IMR-90 (cell line): ENCODE results near the gene PUM2. TPM values are rescaled to one million over a fixed set of nuclear protein-coding genes. Genes with fewer than 3 reads are reported as not detected.

Experiments
- ATAC-seq: fragments of 200-7000 bp; cut with Tn5 transposase; 2 replicates; pipeline ENCODE4 v1.9.1; 2020; ENCODE audit warnings: low read depth, mild to moderate bottlenecking, moderate library complexity
- BruUV-seq: library from RNA; stranded (reverse); fragments of 400-500 nt; replicated peaks from 2 replicates; lab custom pipeline; 2021; lab: Mats Ljungman, UMichigan
- CTCF ChIA-PET: fragments of 300-600 bp; formaldehyde crosslinking; extraction: SDS; loops from one replicate; lab custom pipeline; 2021; ENCODE audit warnings: antibody characterized with exemption; lab: Yijun Ruan, JAX
- POLR2A ChIA-PET: fragments of 300-600 bp; sonication (Branson Sonifier 250); formaldehyde crosslinking; loops from one replicate; lab custom pipeline; 2022; ENCODE audit warnings: antibody characterized with exemption; ENCODE audit not compliant: unreplicated experiment; lab: Charles Lee
- DNase-seq: peaks from one replicate; pipeline ENCODE4 v3.0.0; 2013
- H2AFZ ChIP-seq: replicated peaks from 2 replicates; pipeline ENCODE3; 2013; ENCODE audit warnings: low read length, mild to moderate bottlenecking; ENCODE audit not compliant: poor library complexity
- H2AK5ac ChIP-seq: 2 replicates; pipeline ENCODE4 v1.6.1; 2013; ENCODE audit warnings: low read depth, low read length, inconsistent platforms
- H2AK9ac ChIP-seq: replicated peaks from 2 replicates; pipeline ENCODE3; 2013; ENCODE audit warnings: mild to moderate bottlenecking, low read depth, low read length, moderate library complexity; ENCODE audit not compliant: poor library complexity
- H2BK120ac ChIP-seq: 2 replicates; pipeline ENCODE4 v1.6.1; 2013; ENCODE audit warnings: low read depth, low read length, inconsistent platforms
- H2BK15ac ChIP-seq: 3 replicates; pipeline ENCODE4 v1.6.1; 2013; ENCODE audit warnings: low read depth, low read length, inconsistent platforms
- H2BK20ac ChIP-seq: 2 replicates; pipeline ENCODE4 v1.6.1; 2013; ENCODE audit warnings: low read depth, mild to moderate bottlenecking, inconsistent platforms, low read length, moderate library complexity
- H2BK5ac ChIP-seq: 2 replicates; pipeline ENCODE4 v1.6.1; 2013; ENCODE audit warnings: mild to moderate bottlenecking, low read depth, low read length, inconsistent platforms; ENCODE audit not compliant: poor library complexity, severe bottlenecking
- H3K14ac ChIP-seq: replicated peaks from 2 replicates; pipeline ENCODE4 v1.6.1; 2013; ENCODE audit warnings: low read depth, low read length, inconsistent platforms
- H3K18ac ChIP-seq: 2 replicates; pipeline ENCODE4 v1.6.1; 2013; ENCODE audit warnings: low read depth, low read length, control low read depth
- H3K23ac ChIP-seq: 2 replicates; pipeline ENCODE4 v1.6.1; 2013; ENCODE audit warnings: low read depth, low read length, inconsistent platforms
- H3K27ac ChIP-seq: 2 replicates; pipeline ENCODE4 v1.5.1; 2013; ENCODE audit warnings: mild to moderate bottlenecking, control low read depth, low read length; ENCODE audit not compliant: insufficient read depth
- H3K27me3 ChIP-seq: 2 replicates; pipeline ENCODE4 v1.6.1; 2013; ENCODE audit warnings: low read length; ENCODE audit not compliant: control insufficient read depth, insufficient read depth
- H3K36me3 ChIP-seq: 2 replicates; pipeline ENCODE4 v1.6.1; 2013; ENCODE audit warnings: low read length, mixed read lengths; ENCODE audit not compliant: control insufficient read depth, insufficient read depth
- H3K4ac ChIP-seq: 2 replicates; pipeline ENCODE4 v1.6.1; 2013; ENCODE audit warnings: low read depth, low read length, inconsistent platforms
- H3K4me1 ChIP-seq: 2 replicates; pipeline ENCODE4 v1.6.1; 2013; ENCODE audit warnings: low read length, mixed read lengths; ENCODE audit not compliant: control insufficient read depth, insufficient read depth
- H3K4me2 ChIP-seq: 2 replicates; pipeline ENCODE4 v1.6.1; 2013; ENCODE audit warnings: low read depth, mild to moderate bottlenecking, control low read depth, low read length, moderate library complexity
- H3K4me3 ChIP-seq: 2 replicates; pipeline ENCODE4 v1.5.1; 2013; ENCODE audit warnings: low read depth, mild to moderate bottlenecking, control low read depth, low read length, moderate library complexity; ENCODE audit not compliant: insufficient read depth
- H3K56ac ChIP-seq: 2 replicates; pipeline ENCODE4 v1.6.1; 2013; ENCODE audit warnings: low read length, inconsistent platforms; ENCODE audit not compliant: insufficient read depth; ENCODE audit errors: extremely low read depth
- H3K79me1 ChIP-seq, 2 experiments: 2 replicates each; pipeline ENCODE4 v1.6.1; 2013; ENCODE audit warnings: low read length in 2 of 2, inconsistent platforms in 1 of 2, low read depth in 1 of 2
- H3K9ac ChIP-seq: 2 replicates; pipeline ENCODE4 v1.6.1; 2013; ENCODE audit warnings: low read depth, low read length, control low read depth
- H3K9me1 ChIP-seq: 2 replicates; pipeline ENCODE4 v1.6.1; 2013; ENCODE audit warnings: low read length, inconsistent platforms; ENCODE audit not compliant: insufficient read depth
- H3K9me3 ChIP-seq: 2 replicates; pipeline ENCODE4 v1.6.1; 2013; ENCODE audit warnings: low read length; ENCODE audit not compliant: control insufficient read depth, insufficient read depth
- H4K20me1 ChIP-seq: 2 replicates; pipeline ENCODE4 v1.6.1; 2013; ENCODE audit warnings: low read length, inconsistent platforms; ENCODE audit not compliant: insufficient read depth
- H4K5ac ChIP-seq: 2 replicates; pipeline ENCODE4 v1.6.1; 2013; ENCODE audit warnings: mild to moderate bottlenecking, low read depth, low read length, control low read depth
- H4K8ac ChIP-seq, 2 experiments: 2 replicates each; pipeline ENCODE4 v1.6.1; 2013; ENCODE audit warnings: low read depth in 2 of 2, low read length in 2 of 2, control low read depth in 1 of 2, inconsistent platforms in 1 of 2
- H4K91ac ChIP-seq: 2 replicates; pipeline ENCODE4 v1.6.1; 2013; ENCODE audit warnings: low read depth, low read length, inconsistent platforms; ENCODE audit not compliant: insufficient read depth
- NFE2L2 ChIP-seq: fragments of 150-350 bp; IDR thresholded peaks from 2 replicates; pipeline ENCODE4 v1.6.1; 2016; ENCODE audit warnings: low read depth, mild to moderate bottlenecking, low read length
- SMC3 ChIP-seq: fragments of 150-350 bp; IDR thresholded peaks from 2 replicates; pipeline ENCODE4 v1.6.1; 2016; ENCODE audit warnings: low read depth, mild to moderate bottlenecking, antibody characterized with exemption, low read length, moderate library complexity
- WGBS, 2 experiments: methylation state at CpG; one replicate each; pipeline versions ENCODE4 v1.1.5 to v1.1.7; 2013; ENCODE audit warnings: missing lambda C conversion rate in 2 of 2; ENCODE audit not compliant: insufficient read length in 1 of 2; ENCODE audit errors: extremely low coverage in 2 of 2; 5-methylcytosine and 5-hydroxymethylcytosine counted together
- dilution Hi-C: fragments of 300-500 bp; cut with HindIII; formaldehyde crosslinking; loops from one replicate; pipeline ENCODE4 v1.14.3; 2018; ENCODE audit warnings: low sequenced_read_pairs; ENCODE audit not compliant: unreplicated experiment
- in situ Hi-C: fragments of 300-500 bp; cut with MboI; formaldehyde crosslinking; loops from 3 replicates; pipeline ENCODE4 v1.14.3; 2019; ENCODE audit warnings: low sequenced_read_pairs, inconsistent platforms, mixed read lengths
- intact Hi-C: fragments of 100-400 bp; cut with micrococcal nuclease; formaldehyde crosslinking; loops from 2 replicates; pipeline ENCODE4 v1.10.0; 2022
- polyA plus RNA-seq, 3 experiments: library from polyadenylated mRNA; depleted of rRNA; stranded (reverse); fragments of >200 nt; gene quantifications; 2 replicates each; pipeline ENCODE4 v1.2.3, GENCODE V29; 2012; ENCODE audit warnings: low replicate concordance in 1 of 3
- total RNA-seq: library from RNA; depleted of rRNA; stranded (reverse); fragments of >200 nt; gene quantifications from 2 replicates; pipeline ENCODE4 v1.2.3, GENCODE V29; 2012

The PUM2 gene
- total and polyA plus RNA-seq, 2 of the 4 experiments (the other 2 are of a cell fraction): 18.8 to 38.4 TPM

GRCh38 chr2:20299113-20299512 lies 51.5 kb downstream of the PUM2 start:
- DNase-seq: no peak

More at GRCh38 chr2:20299113-20299512, 51.5 kb downstream of the PUM2 start:
- ChIA-PET CTCF (no interaction called here), POLR2A (no interaction called here)
- in situ Hi-C loops: no loop called here
- H2BK20ac ChIP-seq: no peak overlapping the region
- no peak overlapping the region for H3K56ac ChIP-seq
- no peak overlapping the region for H3K9ac ChIP-seq
- H2AK9ac ChIP-seq: no peak overlapping the region
- no peak overlapping the region for H3K18ac ChIP-seq
- no peak overlapping the region for H4K91ac ChIP-seq
- ATAC-seq: no peak
- no peaks in the 10 kb centered on the region for H3K27me3 ChIP-seq
- dilution Hi-C loops: no loop called here
- H3K9me1 ChIP-seq: peaks cover 16% of the 10 kb centered on the region
- intact Hi-C loops: no loop called here
- H3K4me2 ChIP-seq: no peak overlapping the region
- TF ChIP-seq NFE2L2 (no peak), SMC3 (no peak)
- H3K27ac ChIP-seq: no peak overlapping the region
- H3K9me3 ChIP-seq: no peaks in the 10 kb centered on the region
- no peak overlapping the region for H2BK120ac ChIP-seq
- H3K4ac ChIP-seq: no peak overlapping the region
- 0 out of 4 replicates have a peak overlapping the region, but pooled peaks of 1 of the 2 experiments have one; percentile 5 for H4K8ac ChIP-seq
- 93% methylated on average over 3 of the region's 6 CpGs; no CpG with 5 or more reads in 1 of the 2 experiments for WGBS, 2 experiments
- H3K79me1 ChIP-seq: peaks cover 45 to 51% of the 10 kb centered on the region in 2 experiments
- H3K23ac ChIP-seq: 0 out of 2 replicates have a peak overlapping the region, but pooled peaks have one; percentile 2
- no TSS peak for BruUV-seq
- H3K36me3 ChIP-seq: peaks cover 21% of the 10 kb centered on the region
- no peak overlapping the region for H2AK5ac ChIP-seq
- H3K14ac ChIP-seq: no peak overlapping the region
- no peak overlapping the region for H3K4me3 ChIP-seq
- no peak overlapping the region for H2BK5ac ChIP-seq
- peaks cover 5% of the 10 kb centered on the region for H3K4me1 ChIP-seq
- no peak overlapping the region for H2BK15ac ChIP-seq
- peaks cover 10% of the 10 kb centered on the region for H4K20me1 ChIP-seq
- H2AFZ ChIP-seq: no peak overlapping the region
- no peak overlapping the region for H4K5ac ChIP-seq
